Activated T-cell treated with anti-CD3 and anti-CD28 coated beads, Interleukin-2, amount 50 U/mL, for 72 hours (primary cell): ENCODE results near the gene SCNN1A. TPM values are rescaled to one million over a fixed set of nuclear protein-coding genes. Genes with fewer than 3 reads are reported as not detected.
A peak's percentile ranks its signal among the peaks of the same experiment; 100 is the strongest.
"Not testable (repeated sequence)": the region's sequence is repeated elsewhere in the genome, so short reads cannot be mapped to it uniquely, and the experiment has no call there.

Experiments
- ATAC-seq, 2 donors: fragments of 150-1000 bp; cut with Tn5 transposase; replicated peaks in 1 of 2; 2 replicates each; pipeline ENCODE4 v1.10.0; 2021; ENCODE audit warnings: moderate library complexity in 2 of 2, mild to moderate bottlenecking in 1 of 2
- DNase-seq, 2 donors: peaks; one replicate each; pipeline ENCODE4 v3.0.0; 2021 to 2022; ENCODE audit warnings: mixed read lengths in 1 of 2
- H3K27ac Mint-ChIP-seq: one replicate; pipeline ENCODE4 v1.8.0; 2022; ENCODE audit warnings: mild to moderate bottlenecking, moderate library complexity, mixed read lengths
- H3K27me3 Mint-ChIP-seq: one replicate; pipeline ENCODE4 v1.8.0; 2022; ENCODE audit warnings: low read depth, mixed read lengths
- H3K36me3 Mint-ChIP-seq, 2 donors: one replicate each; pipeline ENCODE4 v1.8.0; 2022; ENCODE audit warnings: mixed read lengths in 2 of 2, mild to moderate bottlenecking in 1 of 2; ENCODE audit not compliant: insufficient read depth in 2 of 2
- H3K4me1 Mint-ChIP-seq: one replicate; pipeline ENCODE4 v1.8.0; 2022; ENCODE audit warnings: low read depth, mixed read lengths
- H3K4me3 Mint-ChIP-seq, 2 donors: one replicate each; pipeline ENCODE4 v1.8.0; 2022; ENCODE audit warnings: mild to moderate bottlenecking in 2 of 2, mixed read lengths in 2 of 2, moderate library complexity in 2 of 2
- H3K9me3 Mint-ChIP-seq, 2 donors: one replicate each; pipeline ENCODE4 v1.8.0; 2022; ENCODE audit warnings: mixed read lengths in 2 of 2
- total RNA-seq, 2 donors: library from RNA; stranded (reverse); gene quantifications; one replicate each; pipeline ENCODE4 v1.2.3, GENCODE V29; 2022

SCNN1A gene
- total RNA-seq, 2 donors from 2014 or later = 0.29 to 0.67 TPM

- peak; percentile 71 to 73 for DNase-seq
- Mint-ChIP-seq H3K4me1 (peaks cover 53% of the 10 kb centered on the region), H3K36me3 (peaks cover 1 to 5% of the 10 kb centered on the region in 2 donors), H3K27ac (peak overlapping the region; percentile 89), H3K27me3 (peaks cover 6% of the 10 kb centered on the region), H3K9me3 (no peaks in the 10 kb centered on the region), H3K4me3 (peak overlapping the region; percentile 38 to 82)
- peak; percentile 78 to 85 for ATAC-seq
Measured at GRCh38 chr12:6345319-6346091, 29.9 kb downstream of the SCNN1A start.

GRCh38 chr12:6344101-6344660 lies 31.2 kb downstream of the SCNN1A start:
- ATAC-seq, H3K4me3 Mint-ChIP-seq, H3K36me3 Mint-ChIP-seq, H3K9me3 Mint-ChIP-seq, H3K27ac Mint-ChIP-seq, DNase-seq, H3K27me3 Mint-ChIP-seq: not testable (repeated sequence)
- H3K4me1 Mint-ChIP-seq = peaks cover 53% of the 10 kb centered on the region

GRCh38 chr12:6343518-6343917 lies 31.8 kb downstream of the SCNN1A start:
- peaks cover 6% of the 10 kb centered on the region for H3K27me3 Mint-ChIP-seq
- H3K36me3 Mint-ChIP-seq = peaks cover 1 to 5% of the 10 kb centered on the region in 2 donors
- H3K4me3 Mint-ChIP-seq = no peak overlapping the region
- H3K27ac Mint-ChIP-seq = no peak overlapping the region
- H3K9me3 Mint-ChIP-seq = no peaks in the 10 kb centered on the region
- no peak for ATAC-seq
- H3K4me1 Mint-ChIP-seq = peaks cover 53% of the 10 kb centered on the region
- DNase-seq = no peak

GRCh38 chr12:6342140-6342889 lies 33.0 kb downstream of the SCNN1A start:
- H3K4me1 Mint-ChIP-seq = peaks cover 49% of the 10 kb centered on the region
- no peak overlapping the region for H3K27ac Mint-ChIP-seq
- no peak for ATAC-seq

GRCh38 chr12:6341417-6342139 lies 33.8 kb downstream of the SCNN1A start, which contains the start of gene TNFRSF1A:
Gene TNFRSF1A, minus strand, starts transcription at chr12:6342076. Its CDS starts 262 bp downstream, at chr12:6341814.
- Mint-ChIP-seq H3K27ac (no peak within 1 kb of the TSS), H3K36me3 (peaks cover 1 to 5% of the 10 kb centered on the region in 2 donors)

More at GRCh38 chr12:6342140-6342889, 33.0 kb downstream of the SCNN1A start:
- no peak for DNase-seq
- Mint-ChIP-seq H3K27me3 (peaks cover 6% of the 10 kb centered on the region), H3K4me3 (no peak overlapping the region), H3K9me3 (no peaks in the 10 kb centered on the region), H3K36me3 (peaks cover 1 to 5% of the 10 kb centered on the region in 2 donors)

GRCh38 chr12:6340745-6341416 lies 34.5 kb downstream of the SCNN1A start:
- H3K4me1 Mint-ChIP-seq = peaks cover 35% of the 10 kb centered on the region

More at GRCh38 chr12:6341417-6342139, 33.8 kb downstream of the SCNN1A start, which contains the start of gene TNFRSF1A:
- no peaks in the 10 kb centered on the region for H3K9me3 Mint-ChIP-seq
- ATAC-seq (peak; percentile 49 to 57), DNase-seq (peak; percentile 60 to 61)
- no peak within 1 kb of the TSS for H3K4me3 Mint-ChIP-seq
- peaks cover 42% of the 10 kb centered on the region for H3K4me1 Mint-ChIP-seq
- H3K27me3 Mint-ChIP-seq = peaks cover under 1% of the 10 kb centered on the region

GRCh38 chr12:6340032-6340638 lies 35.2 kb downstream of the SCNN1A start:
- Mint-ChIP-seq H3K27me3 (no peaks in the 10 kb centered on the region), H3K27ac (no peak overlapping the region), H3K36me3 (peaks cover 1 to 5% of the 10 kb centered on the region in 2 donors), H3K4me3 (no peak overlapping the region), H3K9me3 (no peaks in the 10 kb centered on the region), H3K4me1 (peaks cover 28% of the 10 kb centered on the region)
- no peak for DNase-seq
- ATAC-seq = no peak

More at GRCh38 chr12:6340745-6341416, 34.5 kb downstream of the SCNN1A start:
- no peaks in the 10 kb centered on the region for H3K9me3 Mint-ChIP-seq
- no peak overlapping the region for H3K27ac Mint-ChIP-seq
- DNase-seq (no peak), ATAC-seq (no peak)
- no peaks in the 10 kb centered on the region for H3K27me3 Mint-ChIP-seq
- H3K4me3 Mint-ChIP-seq = no peak overlapping the region
- peaks cover 1 to 5% of the 10 kb centered on the region in 2 donors for H3K36me3 Mint-ChIP-seq

- ATAC-seq = no peak
- Mint-ChIP-seq H3K9me3 (no peaks in the 10 kb centered on the region), H3K4me3 (no peak overlapping the region), H3K27me3 (no peaks in the 10 kb centered on the region), H3K27ac (no peak overlapping the region), H3K36me3 (peaks cover 1 to 5% of the 10 kb centered on the region in 2 donors), H3K4me1 (peaks cover 23% of the 10 kb centered on the region)
- DNase-seq = no peak
Measured at GRCh38 chr12:6338955-6339354, 36.4 kb downstream of the SCNN1A start.

GRCh38 chr12:6338536-6338935 lies 36.8 kb downstream of the SCNN1A start:
- DNase-seq, H3K27me3 Mint-ChIP-seq, H3K4me3 Mint-ChIP-seq, H3K36me3 Mint-ChIP-seq, ATAC-seq, H3K27ac Mint-ChIP-seq, H3K9me3 Mint-ChIP-seq: not testable (repeated sequence)
- H3K4me1 Mint-ChIP-seq = peaks cover 20% of the 10 kb centered on the region

GRCh38 chr12:6337958-6338433 lies 37.4 kb downstream of the SCNN1A start:
- Mint-ChIP-seq H3K4me1 (peaks cover 15% of the 10 kb centered on the region), H3K27me3 (no peaks in the 10 kb centered on the region)
- no peak for ATAC-seq

GRCh38 chr12:6336889-6337853 lies 38.2 kb downstream of the SCNN1A start:
- Mint-ChIP-seq H3K27me3 (no peaks in the 10 kb centered on the region), H3K4me3 (no peak overlapping the region), H3K27ac (peak overlapping the region; percentile 93), H3K4me1 (peaks cover 6% of the 10 kb centered on the region), H3K9me3 (no peaks in the 10 kb centered on the region), H3K36me3 (peaks cover 13 to 18% of the 10 kb centered on the region in 2 donors)
- peak in 1 of 2 donors; percentile 23 for ATAC-seq
- DNase-seq = peak; percentile 43 to 46

More at GRCh38 chr12:6337958-6338433, 37.4 kb downstream of the SCNN1A start:
- Mint-ChIP-seq H3K4me3 (no peak overlapping the region), H3K9me3 (no peaks in the 10 kb centered on the region), H3K36me3 (peaks cover 6 to 10% of the 10 kb centered on the region in 2 donors), H3K27ac (no peak overlapping the region)
- DNase-seq = no peak
